Measurements from ENCODE around the gene EHMT1. TPM values are rescaled to one million over a fixed set of nuclear protein-coding genes. Genes with fewer than 3 reads are reported as not detected.

Gene EHMT1
- polyA plus RNA-seq, 2 of the 4 experiments (the other 2 are of a cell fraction) = 41.3 to 48.0 TPM

DNA sequence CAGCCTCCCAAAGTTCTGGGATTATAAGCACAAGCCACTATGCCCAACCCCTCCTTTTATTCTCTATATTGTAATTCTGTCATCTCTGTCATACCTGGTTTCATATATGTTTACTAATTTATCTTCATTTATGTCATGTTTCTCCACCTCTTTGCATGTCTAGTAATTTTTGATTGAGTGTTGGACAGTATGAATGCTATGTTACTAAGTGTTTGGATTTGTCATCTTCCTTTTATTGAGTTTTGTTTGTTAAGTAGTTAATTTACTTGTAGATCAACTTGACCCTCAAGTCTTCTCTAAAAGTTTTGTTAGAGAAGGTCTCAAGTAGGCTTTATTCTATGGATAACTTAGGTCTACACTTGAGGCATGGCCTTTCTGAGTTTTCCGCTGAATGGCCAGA is 241.6 kb downstream of the EHMT1 start:
- no peak for DNase-seq (ENCODE audit: low read depth in 1 of 2, low spot score in 1 of 2)
- TF ChIP-seq ZC3H11A (IDR thresholded peaks at IDR 0.05) (no peak), BHLHE40 (IDR thresholded peaks at IDR 0.05; ENCODE audit: low read depth, low read length) (no peak), KDM1A (IDR thresholded peaks at IDR 0.05; ENCODE audit: low read depth) (no peak), CBX2 (IDR thresholded peaks at IDR 0.05; ENCODE audit: borderline replicate concordance, low read depth) (no peak), ZFP36 (IDR thresholded peaks at IDR 0.05; ENCODE audit: borderline replicate concordance, partially characterized antibody) (no peak), HOXA7 (CRISPR knock-in tag; IDR thresholded peaks at IDR 0.05) (no peak), HEYL (CRISPR knock-in tag; IDR thresholded peaks at IDR 0.05) (no peak), FOXS1 (CRISPR knock-in tag; IDR thresholded peaks at IDR 0.05) (no peak), EHF (CRISPR knock-in tag; IDR thresholded peaks at IDR 0.05) (no peak), RNF2 (IDR thresholded peaks at IDR 0.05; ENCODE audit: borderline replicate concordance, low read depth) (no peak), HOXB13 (CRISPR knock-in tag; IDR thresholded peaks at IDR 0.05; ENCODE audit: low read depth) (no peak)
- TF ChIP-seq, protein P1, sequence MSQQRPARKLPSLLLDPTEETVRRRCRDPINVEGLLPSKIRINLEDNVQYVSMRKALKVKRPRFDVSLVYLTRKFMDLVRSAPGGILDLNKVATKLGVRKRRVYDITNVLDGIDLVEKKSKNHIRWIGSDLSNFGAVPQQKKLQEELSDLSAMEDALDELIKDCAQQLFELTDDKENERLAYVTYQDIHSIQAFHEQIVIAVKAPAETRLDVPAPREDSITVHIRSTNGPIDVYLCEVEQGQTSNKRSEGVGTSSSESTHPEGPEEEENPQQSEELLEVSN (IDR thresholded peaks at IDR 0.05; ENCODE audit: borderline replicate concordance, low read depth) = no peak
- TF ChIP-seq, protein P2, sequence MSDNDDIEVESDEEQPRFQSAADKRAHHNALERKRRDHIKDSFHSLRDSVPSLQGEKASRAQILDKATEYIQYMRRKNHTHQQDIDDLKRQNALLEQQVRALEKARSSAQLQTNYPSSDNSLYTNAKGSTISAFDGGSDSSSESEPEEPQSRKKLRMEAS (IDR thresholded peaks at IDR 0.05) = no peak
- H3K4me3 ChIP-seq = no peak overlapping the region
- no peak for ATAC-seq
- no peaks in the 10 kb centered on the region for H3K4me1 ChIP-seq
- H3K27ac ChIP-seq = no peak overlapping the region
- H3K4me2 ChIP-seq = no peak overlapping the region
- WGBS (ENCODE audit: missing lambda C conversion rate) = 81% methylated on average over 1 of the region's 1 CpG
- H3K9me3 ChIP-seq = peaks cover 20% of the 10 kb centered on the region; the same call in 2 of the 3 replicates
- CTCF ChIA-PET = interaction anchor here (1.1 kb wide), 1 partner anchor 12 kb away, joined by 3 read pairs; no protein-coding TSS in a partner anchor
- POLR2A ChIA-PET = no interaction called here
- FAIRE-seq = no peak

DNA sequence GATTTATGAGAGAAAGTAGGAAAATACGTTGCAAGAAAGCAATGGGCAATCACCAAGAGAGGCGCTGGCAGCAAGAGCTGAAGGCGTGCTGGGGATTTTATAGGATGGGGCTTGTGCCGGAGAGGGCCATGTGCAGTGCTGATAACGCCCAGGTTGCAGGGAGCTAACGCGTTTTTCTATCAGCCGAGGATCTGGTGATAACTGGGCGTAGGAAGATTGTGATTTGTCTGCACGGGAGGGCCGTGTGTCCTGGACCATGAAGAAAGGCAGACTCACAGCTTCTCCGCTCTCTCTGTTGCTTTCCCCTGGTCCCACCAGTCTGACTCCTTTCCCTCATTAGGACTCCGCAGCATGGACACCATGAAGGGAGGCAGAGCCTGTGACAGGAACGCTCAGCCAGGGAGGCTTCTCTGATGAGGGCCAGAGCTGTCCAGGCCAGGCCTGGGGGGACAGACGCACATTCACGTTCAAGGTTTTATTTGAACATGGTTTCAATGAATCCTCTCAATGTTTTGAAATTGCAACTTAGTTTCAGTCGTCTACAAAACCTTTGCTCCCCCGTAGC is 246.9 kb downstream of the EHMT1 start:
- FAIRE-seq (no peak), DNase-seq (ENCODE audit: low read depth in 1 of 2, low spot score in 1 of 2) (no peak), ATAC-seq (peak in 1 of 2 experiments; percentile 42; a peak in 3 of 6 replicates)
- ChIA-PET POLR2A (no interaction called here), CTCF (no interaction called here)
- Histone ChIP-seq H3K4me2 (no peak overlapping the region), H3K4me3 (no peak overlapping the region), H3K4me1 (no peaks in the 10 kb centered on the region), H3K9me3 (peaks cover 10% of the 10 kb centered on the region), H3K27ac (no peak overlapping the region)
- WGBS (ENCODE audit: missing lambda C conversion rate) = 60% methylated on average over 18 of the region's 18 CpGs
- TF ChIP-seq CEBPB (IDR thresholded peaks at IDR 0.05) = no peak

DNA sequence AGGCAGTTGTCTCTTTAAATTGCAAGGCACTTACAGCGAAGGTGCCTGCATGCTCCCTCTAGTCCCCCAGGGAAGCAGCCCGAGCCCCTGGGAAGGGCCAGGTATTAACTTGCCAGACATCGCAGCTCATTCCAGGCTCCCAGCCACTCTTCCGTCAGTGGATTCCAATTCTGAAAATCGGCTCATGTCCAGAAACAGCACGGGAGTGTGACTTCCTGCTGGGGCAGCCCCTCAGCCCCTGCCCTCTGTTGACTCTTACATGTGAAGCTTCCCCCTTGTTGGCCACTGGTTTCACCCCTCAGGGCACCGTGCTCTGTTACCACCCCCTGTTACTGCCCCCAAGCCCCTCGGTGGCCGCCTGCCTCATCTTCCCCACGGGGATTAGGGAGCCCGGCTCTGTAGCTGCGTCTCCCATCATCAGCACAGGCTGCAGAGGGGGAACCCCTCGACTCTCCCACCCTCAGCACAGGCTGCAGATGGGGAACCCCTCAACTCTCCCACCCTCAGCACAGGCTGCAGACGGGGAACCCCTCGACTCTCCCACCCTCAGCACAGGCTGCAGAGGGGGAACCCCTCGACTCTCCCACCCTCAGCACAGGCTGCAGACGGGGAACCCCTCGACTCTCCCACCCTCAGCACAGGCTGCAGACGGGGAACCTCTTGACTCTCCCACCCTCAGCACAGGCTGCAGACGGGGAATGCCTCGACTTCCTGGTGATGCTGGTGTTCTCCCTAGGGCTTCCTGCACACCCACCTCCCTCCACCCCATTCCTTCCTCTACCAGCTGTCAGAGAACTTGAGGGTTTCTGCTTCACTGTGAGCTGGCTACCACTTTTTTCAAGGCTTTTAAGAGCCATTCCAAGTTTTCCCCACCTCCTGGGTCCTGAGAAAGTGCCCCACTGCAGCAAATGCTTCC is 247.7 kb downstream of the EHMT1 start:
- POLR2A ChIA-PET = no interaction called here

More for the DNA sequence above, 247.7 kb downstream of the EHMT1 start:
- H3K4me2 ChIP-seq = no peak overlapping the region
- ATAC-seq (peak in 1 of 2 experiments; percentile 59; a peak in 2 of 6 replicates), DNase-seq (ENCODE audit: low read depth in 1 of 2, low spot score in 1 of 2) (no peak), FAIRE-seq (no peak)
- H3K9me3 ChIP-seq = peaks cover 6% of the 10 kb centered on the region; the same call in 2 of the 3 replicates
- TF ChIP-seq ZFP36 (IDR thresholded peaks at IDR 0.05; ENCODE audit: borderline replicate concordance, partially characterized antibody) (no peak), ZC3H11A (IDR thresholded peaks at IDR 0.05) (no peak), SMC3 (IDR thresholded peaks at IDR 0.05) (no peak), BHLHE40 (IDR thresholded peaks at IDR 0.05; ENCODE audit: low read depth, low read length) (no peak), RFX5 (IDR thresholded peaks at IDR 0.05) (no peak), RARB (CRISPR knock-in tag; IDR thresholded peaks at IDR 0.05) (no peak), MAFK (IDR thresholded peaks at IDR 0.05; ENCODE audit: partially characterized antibody) (no peak), EP300 (IDR thresholded peaks at IDR 0.05) (no peak), ESRRA (IDR thresholded peaks at IDR 0.05; ENCODE audit: borderline replicate concordance, low read length) (no peak), CBX8 (IDR thresholded peaks at IDR 0.05) (no peak), ZSCAN20 (CRISPR knock-in tag; IDR thresholded peaks at IDR 0.05) (no peak), EHF (CRISPR knock-in tag; IDR thresholded peaks at IDR 0.05) (no peak), CEBPB (IDR thresholded peaks at IDR 0.05) (no peak)
- TF ChIP-seq, protein P1 (IDR thresholded peaks at IDR 0.05; ENCODE audit: borderline replicate concordance, low read depth) = no peak
- TF ChIP-seq, protein P3, sequence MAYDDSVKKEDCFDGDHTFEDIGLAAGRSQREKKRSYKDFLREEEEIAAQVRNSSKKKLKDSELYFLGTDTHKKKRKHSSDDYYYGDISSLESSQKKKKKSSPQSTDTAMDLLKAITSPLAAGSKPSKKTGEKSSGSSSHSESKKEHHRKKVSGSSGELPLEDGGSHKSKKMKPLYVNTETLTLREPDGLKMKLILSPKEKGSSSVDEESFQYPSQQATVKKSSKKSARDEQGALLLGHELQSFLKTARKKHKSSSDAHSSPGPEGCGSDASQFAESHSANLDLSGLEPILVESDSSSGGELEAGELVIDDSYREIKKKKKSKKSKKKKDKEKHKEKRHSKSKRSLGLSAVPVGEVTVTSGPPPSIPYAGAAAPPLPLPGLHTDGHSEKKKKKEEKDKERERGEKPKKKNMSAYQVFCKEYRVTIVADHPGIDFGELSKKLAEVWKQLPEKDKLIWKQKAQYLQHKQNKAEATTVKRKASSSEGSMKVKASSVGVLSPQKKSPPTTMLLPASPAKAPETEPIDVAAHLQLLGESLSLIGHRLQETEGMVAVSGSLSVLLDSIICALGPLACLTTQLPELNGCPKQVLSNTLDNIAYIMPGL (CRISPR knock-in tag; IDR thresholded peaks at IDR 0.05; ENCODE audit: borderline replicate concordance) = no peak
- TF ChIP-seq, protein P4, sequence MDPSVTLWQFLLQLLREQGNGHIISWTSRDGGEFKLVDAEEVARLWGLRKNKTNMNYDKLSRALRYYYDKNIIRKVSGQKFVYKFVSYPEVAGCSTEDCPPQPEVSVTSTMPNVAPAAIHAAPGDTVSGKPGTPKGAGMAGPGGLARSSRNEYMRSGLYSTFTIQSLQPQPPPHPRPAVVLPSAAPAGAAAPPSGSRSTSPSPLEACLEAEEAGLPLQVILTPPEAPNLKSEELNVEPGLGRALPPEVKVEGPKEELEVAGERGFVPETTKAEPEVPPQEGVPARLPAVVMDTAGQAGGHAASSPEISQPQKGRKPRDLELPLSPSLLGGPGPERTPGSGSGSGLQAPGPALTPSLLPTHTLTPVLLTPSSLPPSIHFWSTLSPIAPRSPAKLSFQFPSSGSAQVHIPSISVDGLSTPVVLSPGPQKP (IDR thresholded peaks at IDR 0.05; ENCODE audit: low read depth, low read length) = no peak
- H3K27ac ChIP-seq = no peak overlapping the region
- H3K4me3 ChIP-seq = no peak overlapping the region
- WGBS (ENCODE audit: missing lambda C conversion rate) = 10% methylated on average over 12 of the region's 21 CpGs
- H3K4me1 ChIP-seq = no peaks in the 10 kb centered on the region
- CTCF ChIA-PET = no interaction called here

Data from A549 (cell line).